Left ventricle myocardium superior (tissue), 1 donor: ENCODE data around the gene RMI1. TPM values are rescaled to one million over a fixed set of nuclear protein-coding genes. Genes with fewer than 3 reads are reported as not detected.
A peak's percentile ranks its signal among the peaks of the same experiment; 100 is the strongest.

Source experiments
- ATAC-seq: fragments of 200-7000 bp; cut with Tn5 transposase; one replicate; pipeline ENCODE4 v1.9.1; 2020; ENCODE audit warnings: mild to moderate bottlenecking, moderate library complexity
- DNase-seq: peaks from one replicate; pipeline ENCODE4 v3.0.0-alpha.2; 2020
- intact Hi-C: fragments of 100-400 bp; cut with micrococcal nuclease; formaldehyde crosslinking; loops from one replicate; pipeline ENCODE4 v1.11.0; 2022
- total RNA-seq: library from RNA; stranded (reverse); fragmentation: NEBNext Ultra II Directional; extraction: Animal tissue kit (Norgen Biotek cat#: 25700); gene quantifications from one replicate; pipeline ENCODE4 v1.2.1, GENCODE V29; 2021
- donor health status: DM: no; HTN: yes; CAD: no; lungs with severe emphysema.

RMI1 gene
- total RNA-seq, 1 donor from 2014 or later, result 6.9 TPM

- intact Hi-C loops, result no loop called here
- ATAC-seq (peak; percentile 61), DNase-seq (no peak)
Observed at GRCh38 chr9:83965350-83966208, 15.0 kb upstream of the RMI1 start.

DNA sequence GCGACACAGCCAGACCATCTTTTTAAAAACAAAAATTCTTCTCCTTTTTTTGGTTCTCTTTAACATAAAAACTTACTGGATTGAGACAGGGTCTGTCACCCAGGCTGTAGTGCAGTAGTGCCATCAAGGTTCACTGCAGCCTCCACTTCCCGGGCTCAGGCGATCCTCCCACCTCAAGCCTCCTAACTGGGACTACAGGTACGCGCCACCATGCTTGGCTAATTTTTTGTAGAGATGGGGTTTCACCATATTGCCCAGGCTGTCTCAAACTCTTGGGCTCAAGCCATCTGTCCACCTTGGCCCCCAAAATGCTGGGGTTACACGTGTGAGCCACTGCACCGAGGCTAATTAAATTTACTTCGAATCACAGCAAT lies 14.4 kb upstream of the RMI1 start:
- intact Hi-C loops, result no loop called here
- ATAC-seq (peak; percentile 42), DNase-seq (no peak)

DNA sequence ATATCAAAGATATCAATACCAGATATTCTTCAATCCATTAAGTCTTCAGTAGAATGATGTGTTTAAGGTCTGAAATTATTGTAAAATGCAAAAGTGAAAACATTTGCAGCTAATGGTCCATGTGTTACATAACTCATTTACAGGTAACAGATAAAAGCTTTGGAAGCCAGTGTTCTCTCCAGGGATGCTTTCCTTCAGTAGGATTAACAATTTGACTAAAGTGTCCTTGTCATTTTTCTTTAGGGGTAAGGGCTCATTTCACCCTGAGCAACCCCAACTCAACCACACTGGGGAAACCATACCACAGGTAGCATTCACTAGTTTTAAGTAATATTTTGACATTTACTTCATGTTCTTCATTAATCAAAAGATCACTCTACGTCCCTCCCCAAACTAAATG lies 13.5 kb upstream of the RMI1 start:
- ATAC-seq (no peak), DNase-seq (no peak)
- intact Hi-C loops, result no loop called here

DNA sequence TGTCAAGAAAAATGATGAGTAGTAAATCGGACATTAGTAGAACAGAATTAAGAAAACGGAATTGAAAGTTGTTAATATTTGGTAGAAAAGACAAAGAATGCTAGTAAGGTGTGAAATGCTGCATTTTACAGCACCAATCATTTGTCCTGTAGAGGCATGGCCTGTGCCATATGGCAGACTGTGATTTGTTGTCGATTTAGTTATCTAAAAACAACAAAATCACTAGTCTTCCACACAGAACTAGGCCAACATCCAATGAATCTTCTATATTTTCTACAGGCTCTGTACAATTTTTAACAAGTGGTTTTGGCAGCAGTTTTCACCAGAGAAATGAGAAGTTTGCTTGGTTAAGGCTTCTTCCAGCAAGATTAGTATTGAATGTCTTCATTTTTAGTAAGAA lies 11.0 kb upstream of the RMI1 start:
- no peak for ATAC-seq
- intact Hi-C loops, result no loop called here
- DNase-seq, result no peak

- no peak for ATAC-seq
- no peak for DNase-seq
- intact Hi-C loops, result no loop called here
Observed at GRCh38 chr9:83971485-83971884, 9.1 kb upstream of the RMI1 start.

DNA sequence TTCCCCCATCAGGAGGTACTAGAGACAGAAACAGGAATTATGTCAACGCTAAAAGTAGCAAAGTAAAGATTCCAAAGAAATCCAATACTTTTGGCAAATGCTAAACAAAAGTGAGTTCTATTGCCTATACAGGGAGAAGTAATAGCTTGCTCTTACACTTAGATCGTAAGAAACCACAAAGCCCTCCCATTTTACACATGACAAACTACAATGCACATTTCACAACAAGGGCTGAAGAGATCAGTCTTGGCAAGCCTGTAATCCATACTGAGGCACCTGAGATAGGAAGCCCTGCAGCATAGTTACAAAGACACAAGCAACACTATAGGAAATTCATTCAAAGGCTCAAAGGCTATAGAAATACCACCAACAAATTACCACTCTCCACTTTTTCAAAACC lies 8.3 kb upstream of the RMI1 start:
- intact Hi-C loops, result no loop called here
- DNase-seq (no peak), ATAC-seq (no peak)

- ATAC-seq (no peak), DNase-seq (no peak)
- intact Hi-C loops, result no loop called here
Observed at GRCh38 chr9:83975300-83975699, 5.3 kb upstream of the RMI1 start.

DNA sequence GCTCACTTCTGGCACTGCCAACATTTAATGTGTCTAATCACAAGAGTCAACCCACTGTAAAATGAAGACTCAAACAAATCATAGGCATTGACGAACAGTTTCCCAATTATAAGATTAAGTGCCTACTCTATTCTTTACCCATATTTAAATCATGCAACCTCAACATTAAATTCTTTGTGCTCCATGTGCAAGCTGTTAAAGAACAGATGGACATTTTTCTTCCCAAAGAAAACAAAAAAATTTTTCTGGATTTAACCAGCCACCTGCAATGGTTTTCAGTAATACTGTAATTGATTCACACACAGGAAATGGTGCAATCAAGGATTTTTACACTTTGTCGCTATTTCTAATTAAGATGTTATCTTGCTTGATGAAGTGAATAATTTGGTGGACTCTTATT lies 4.2 kb upstream of the RMI1 start:
- ATAC-seq, result no peak
- DNase-seq, result no peak
- intact Hi-C loops, result no loop called here

GRCh38 chr9:83977196-83977595 lies 3.4 kb upstream of the RMI1 start:
- ATAC-seq (no peak), DNase-seq (no peak)
- intact Hi-C loops, result no loop called here

- intact Hi-C loops, result no loop called here
- ATAC-seq, result peak; percentile 74
- peak; percentile 89 for DNase-seq
Observed at GRCh38 chr9:83978992-83979811, 1.4 kb upstream of the RMI1 start.

DNA sequence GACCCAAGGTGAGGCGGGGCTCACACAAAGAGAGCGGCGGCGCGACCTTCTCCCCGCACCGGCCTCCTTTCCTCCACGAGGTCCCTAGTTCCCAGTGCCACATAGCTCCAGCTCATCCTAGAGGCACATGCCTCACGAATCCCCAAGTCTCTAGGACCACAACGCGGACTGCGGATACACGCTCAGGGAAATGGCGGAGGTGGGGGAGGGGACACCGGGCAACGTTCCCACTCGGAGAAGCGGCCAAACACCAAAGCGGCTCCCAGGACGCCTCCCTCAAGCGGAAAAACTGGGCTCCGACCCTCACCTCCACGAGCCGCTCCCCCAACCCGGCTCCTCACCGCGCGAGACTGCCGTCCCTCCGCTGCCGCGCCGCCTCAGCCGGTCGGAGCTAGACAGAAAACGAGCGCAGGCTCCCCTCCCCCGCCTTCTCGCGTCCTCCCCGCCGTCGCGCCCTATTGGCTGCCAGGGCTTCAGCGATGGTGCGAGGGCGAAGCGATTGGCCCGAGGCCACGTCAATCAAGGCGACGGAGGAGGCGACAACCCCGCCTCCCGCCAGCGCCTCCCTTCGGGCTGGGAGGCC lies 702 bp upstream of the RMI1 start, which contains the start of gene HNRNPK:
Gene HNRNPK (minus strand): TSS at position 404 of the 583 bp plus-strand sequence. CDS start 1,963 bp downstream, outside the sequence.
- intact Hi-C loops, result no loop called here
- DNase-seq (peak; percentile 100), ATAC-seq (peak; percentile 93)

GRCh38 chr9:83981126-83981871 lies 694 bp downstream of the RMI1 start:
- ATAC-seq (peak; percentile 32), DNase-seq (peak; percentile 32)
- intact Hi-C loops, result no loop called here

GRCh38 chr9:83986195-83986594 lies 5.6 kb downstream of the RMI1 start:
- no peak for ATAC-seq
- intact Hi-C loops, result no loop called here
- DNase-seq, result no peak

DNA sequence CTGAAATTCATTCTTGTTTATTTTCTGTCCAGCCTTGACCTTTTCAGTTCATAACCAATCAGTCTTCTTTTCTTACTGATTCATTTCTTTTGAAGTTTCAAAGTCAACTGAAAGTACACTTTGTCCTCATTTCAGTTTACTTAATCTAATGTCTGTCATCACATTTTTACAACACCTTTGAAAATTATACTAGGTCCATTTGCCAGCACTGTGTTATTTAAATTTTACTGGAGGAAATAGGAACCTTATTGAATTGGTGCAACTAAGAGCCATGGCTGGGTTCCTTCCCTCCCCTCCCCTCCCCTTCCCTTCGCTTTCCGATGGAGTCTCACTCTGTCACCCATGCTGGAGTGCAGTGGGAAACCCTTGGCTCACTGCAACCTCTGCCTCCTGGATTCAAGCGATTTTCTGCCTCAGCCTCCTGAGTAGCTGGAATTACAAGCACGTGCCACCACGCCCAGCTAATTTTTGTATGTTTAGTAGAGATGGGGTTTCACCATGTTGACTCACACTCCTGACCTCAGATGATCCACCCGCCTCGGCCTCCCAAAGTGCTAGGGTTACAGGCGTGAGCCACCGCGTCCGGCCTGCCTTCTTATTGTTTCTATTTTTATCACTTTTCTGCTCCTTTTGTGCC lies 6.3 kb downstream of the RMI1 start:
- intact Hi-C loops, result no loop called here
- DNase-seq, result no peak
- ATAC-seq, result peak; percentile 59

DNA sequence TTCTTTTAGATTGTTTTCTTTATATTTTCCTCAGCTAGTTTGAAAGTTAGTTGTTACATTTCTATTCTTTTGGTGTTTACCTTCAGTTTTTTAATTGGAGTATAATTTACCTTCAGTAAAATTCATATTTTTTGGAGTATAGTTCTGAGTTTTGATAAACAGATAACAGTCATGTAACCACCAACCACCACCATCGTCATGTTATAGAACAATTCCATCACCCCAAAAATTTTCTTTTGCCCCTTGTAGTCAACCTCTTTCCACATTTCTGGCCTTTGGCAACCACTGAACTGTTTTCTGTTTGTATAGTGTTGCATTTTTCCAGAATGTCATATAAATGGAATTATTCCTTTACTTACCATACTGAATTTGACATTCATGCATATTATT lies 6.8 kb downstream of the RMI1 start:
- ATAC-seq (no peak), DNase-seq (no peak)
- intact Hi-C loops, result no loop called here

DNA sequence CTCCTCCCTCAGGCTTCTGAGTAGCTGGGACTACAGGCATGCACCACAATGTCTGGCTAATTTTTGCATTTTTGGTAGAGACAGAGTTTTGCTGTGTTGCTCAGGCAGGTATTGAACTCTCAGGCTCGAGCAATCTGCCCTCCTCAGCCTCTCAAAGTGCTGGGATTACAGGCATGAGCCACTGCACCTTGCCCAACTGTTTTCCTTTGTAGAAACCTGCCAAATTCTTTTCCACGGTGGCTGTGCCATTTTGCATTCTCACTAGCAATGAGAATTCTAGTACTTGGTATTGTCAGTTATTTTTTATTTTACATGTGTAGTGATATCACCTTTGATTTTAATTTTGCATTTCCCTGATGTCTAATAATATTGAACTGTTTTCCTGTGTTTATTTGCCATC lies 7.8 kb downstream of the RMI1 start:
- intact Hi-C loops, result no loop called here

GRCh38 chr9:83991355-83991754 lies 10.8 kb downstream of the RMI1 start:
- ATAC-seq (no peak), DNase-seq (no peak)
- intact Hi-C loops, result loop anchor here (10.0 kb wide), 1 partner anchor 153 kb away; no protein-coding TSS in a partner anchor

More for the DNA sequence above, 7.8 kb downstream of the RMI1 start:
- no peak for DNase-seq
- no peak for ATAC-seq

GRCh38 chr9:83992407-83992806 lies 11.8 kb downstream of the RMI1 start:
- intact Hi-C loops, result loop anchor here (10.0 kb wide), 1 partner anchor 152 kb away; no protein-coding TSS in a partner anchor
- ATAC-seq (no peak), DNase-seq (no peak)

- ATAC-seq (no peak), DNase-seq (no peak)
- intact Hi-C loops, result loop anchor here (10.0 kb wide), 1 partner anchor 152 kb away; no protein-coding TSS in a partner anchor
Observed at GRCh38 chr9:83992901-83993300, 12.3 kb downstream of the RMI1 start.
